ENCODE data around the gene UBE2O. TPM values are rescaled to one million over a fixed set of nuclear protein-coding genes. Genes with fewer than 3 reads are reported as not detected.
A peak's percentile ranks its signal among the peaks of the same experiment; 100 is the strongest.
"Not testable (repeated sequence)": the region's sequence is repeated elsewhere in the genome, so short reads cannot be mapped to it uniquely, and the experiment has no call there.

Gene UBE2O
- total RNA-seq, 1 donor from 2014 or later, result 94.3 TPM

DNA sequence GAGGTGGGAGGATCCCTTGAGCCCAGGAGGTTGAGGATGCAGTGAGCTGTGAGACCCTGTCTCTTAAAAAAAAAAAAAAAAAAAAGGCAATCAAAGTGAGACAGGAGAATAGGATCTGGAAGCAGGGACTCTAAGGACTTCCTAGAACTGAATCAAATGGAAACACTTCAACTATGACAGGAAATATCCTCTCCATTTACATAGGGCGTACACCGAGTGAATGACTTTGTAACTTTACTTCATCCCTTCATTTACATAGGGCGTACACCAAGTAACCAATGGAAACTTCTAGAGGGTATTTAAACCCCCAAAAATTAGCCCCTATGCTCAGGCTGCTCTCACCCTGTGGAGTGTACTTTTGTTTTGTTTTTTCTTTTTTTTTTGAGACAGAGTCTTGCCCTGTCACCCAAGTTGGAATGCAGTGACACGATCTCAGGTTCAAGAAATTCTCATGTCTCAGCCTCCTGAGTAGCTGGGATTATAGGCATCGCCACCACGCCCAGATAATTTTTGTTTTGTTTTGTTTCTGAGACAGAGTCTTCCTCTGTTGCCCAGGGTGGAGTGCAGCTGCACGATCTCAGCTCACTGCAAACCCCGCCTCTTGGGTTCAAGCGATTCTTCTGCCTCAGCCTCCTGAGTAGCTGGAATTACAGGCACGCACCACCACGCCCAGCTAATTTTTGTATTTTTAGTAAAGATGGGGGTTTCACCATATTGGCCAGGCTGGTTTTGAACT lies 89.7 kb downstream of the UBE2O start:
- TF ChIP-seq CTCF (IDR thresholded peaks at IDR 0.05; ENCODE audit: partially characterized antibody, unreplicated experiment), result no peak

GRCh38 chr17:76360461-76360860 lies 92.5 kb downstream of the UBE2O start:
- DNase-seq, result no peak
- Mint-ChIP-seq H3K9me3 (ENCODE audit: unreplicated experiment) (peaks cover 4% of the 10 kb centered on the region), H3K4me3 (ENCODE audit: unreplicated experiment) (no peak overlapping the region), H3K27ac (ENCODE audit: unreplicated experiment) (no peak overlapping the region), H3K36me3 (ENCODE audit: unreplicated experiment) (no peaks in the 10 kb centered on the region), H3K27me3 (ENCODE audit: unreplicated experiment) (peaks cover 8% of the 10 kb centered on the region), H3K4me1 (ENCODE audit: low read depth, unreplicated experiment) (peaks cover 16% of the 10 kb centered on the region)
- no peak for TF ChIP-seq CTCF (IDR thresholded peaks at IDR 0.05; ENCODE audit: partially characterized antibody, unreplicated experiment)

More for the DNA sequence above, 89.7 kb downstream of the UBE2O start:
- DNase-seq, result no peak
- H3K4me1 Mint-ChIP-seq (ENCODE audit: low read depth, unreplicated experiment), result peaks cover 23% of the 10 kb centered on the region
- H3K4me3 Mint-ChIP-seq (ENCODE audit: unreplicated experiment), result no peak overlapping the region
- H3K27ac Mint-ChIP-seq (ENCODE audit: unreplicated experiment), result no peak overlapping the region
- no peaks in the 10 kb centered on the region for H3K36me3 Mint-ChIP-seq (ENCODE audit: unreplicated experiment)
- H3K27me3 Mint-ChIP-seq (ENCODE audit: unreplicated experiment), result peaks cover 10% of the 10 kb centered on the region
- H3K9me3 Mint-ChIP-seq (ENCODE audit: unreplicated experiment), result peaks cover 3% of the 10 kb centered on the region

DNA sequence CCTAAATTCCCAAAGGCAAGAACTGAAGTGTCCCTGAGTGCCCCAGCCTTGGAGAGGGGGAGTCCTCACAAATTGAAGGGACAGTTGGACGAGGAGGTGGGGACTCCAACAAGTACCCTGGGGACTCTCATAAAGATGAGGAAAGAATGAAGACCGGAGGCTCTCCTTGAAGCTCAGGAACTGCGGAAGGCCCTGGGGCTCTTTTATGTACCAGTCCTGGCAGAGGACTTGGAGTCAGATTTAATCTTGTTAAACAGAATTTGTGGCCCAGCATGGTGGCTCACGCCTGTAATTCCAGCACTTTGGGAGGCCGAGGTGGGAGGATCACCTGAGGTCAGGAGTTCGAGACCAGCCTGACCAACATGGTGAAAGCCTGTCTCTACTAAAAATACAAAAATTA lies 93.2 kb downstream of the UBE2O start:
- not testable (repeated sequence) for H3K27me3 Mint-ChIP-seq (ENCODE audit: unreplicated experiment); H3K9me3 Mint-ChIP-seq (ENCODE audit: unreplicated experiment); H3K36me3 Mint-ChIP-seq (ENCODE audit: unreplicated experiment); DNase-seq; H3K4me3 Mint-ChIP-seq (ENCODE audit: unreplicated experiment)
- H3K27ac Mint-ChIP-seq (ENCODE audit: unreplicated experiment), result peak overlapping the region; percentile 25
- peaks cover 12% of the 10 kb centered on the region for H3K4me1 Mint-ChIP-seq (ENCODE audit: low read depth, unreplicated experiment)

DNA sequence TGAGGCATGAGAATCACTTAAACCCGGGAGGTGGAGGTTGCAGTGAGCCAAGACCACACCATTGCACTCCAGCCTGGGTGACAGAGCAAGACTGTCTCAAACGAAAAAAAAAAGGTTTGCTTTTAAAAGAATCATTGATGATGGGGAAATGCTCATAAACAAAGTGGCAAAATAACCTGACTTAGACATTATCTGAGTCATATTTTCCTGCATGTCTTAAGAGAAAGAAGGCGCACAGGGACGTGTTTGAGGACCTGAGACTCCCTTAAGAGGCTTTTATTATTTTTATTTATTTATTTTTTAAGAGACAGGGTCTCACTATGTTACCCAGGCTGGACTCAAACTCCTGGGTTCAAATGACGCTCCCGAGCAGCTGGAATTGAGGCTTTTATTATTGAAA lies 93.6 kb downstream of the UBE2O start:
- no peak for DNase-seq
- Mint-ChIP-seq H3K4me1 (ENCODE audit: low read depth, unreplicated experiment) (peaks cover 13% of the 10 kb centered on the region), H3K27ac (ENCODE audit: unreplicated experiment) (no peak overlapping the region), H3K36me3 (ENCODE audit: unreplicated experiment) (no peaks in the 10 kb centered on the region), H3K4me3 (ENCODE audit: unreplicated experiment) (no peak overlapping the region), H3K9me3 (ENCODE audit: unreplicated experiment) (peaks cover 3% of the 10 kb centered on the region), H3K27me3 (ENCODE audit: unreplicated experiment) (peaks cover 8% of the 10 kb centered on the region)
- no peak for TF ChIP-seq CTCF (IDR thresholded peaks at IDR 0.05; ENCODE audit: partially characterized antibody, unreplicated experiment)

DNA sequence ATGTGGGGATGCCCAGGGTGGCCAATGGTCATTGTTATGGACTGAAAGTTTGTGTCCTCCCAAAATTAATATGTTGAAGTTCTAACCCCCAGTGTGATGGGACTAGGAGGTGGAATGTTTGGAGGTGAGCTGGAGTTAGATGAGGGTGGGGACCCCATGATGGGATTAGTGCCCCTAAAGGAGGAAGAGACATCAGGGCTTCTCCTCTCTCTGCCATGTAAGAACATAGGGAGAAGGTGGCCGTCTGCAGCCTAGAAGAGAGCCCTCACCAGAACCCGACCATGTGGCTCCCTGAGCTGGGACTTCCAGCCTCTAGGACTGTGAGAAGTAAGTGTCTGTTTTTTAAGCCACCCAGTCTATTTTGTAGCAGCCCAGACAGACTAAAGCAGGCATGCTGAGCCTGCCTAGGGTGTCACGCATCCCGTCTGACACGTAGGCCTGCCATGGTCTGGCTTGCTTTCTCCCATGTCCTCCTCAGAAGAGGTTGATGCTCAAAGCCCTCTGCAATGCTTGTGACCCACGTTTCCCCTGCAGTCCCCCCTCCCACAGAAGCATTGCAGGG lies 95.3 kb downstream of the UBE2O start:
- TF ChIP-seq CTCF (IDR thresholded peaks at IDR 0.05; ENCODE audit: partially characterized antibody, unreplicated experiment), result no peak
- H3K9me3 Mint-ChIP-seq (ENCODE audit: unreplicated experiment), result peaks cover 8% of the 10 kb centered on the region
- no peak overlapping the region for H3K27ac Mint-ChIP-seq (ENCODE audit: unreplicated experiment)
- H3K36me3 Mint-ChIP-seq (ENCODE audit: unreplicated experiment), result no peaks in the 10 kb centered on the region
- peaks cover 17% of the 10 kb centered on the region for H3K4me1 Mint-ChIP-seq (ENCODE audit: low read depth, unreplicated experiment)
- H3K27me3 Mint-ChIP-seq (ENCODE audit: unreplicated experiment), result peaks cover 11% of the 10 kb centered on the region
- no peak for DNase-seq
- H3K4me3 Mint-ChIP-seq (ENCODE audit: unreplicated experiment), result no peak overlapping the region
